ENCODE results near the gene REG1A. TPM values are rescaled to one million over a fixed set of nuclear protein-coding genes. Genes with fewer than 3 reads are reported as not detected.

REG1A gene
- total and polyA plus RNA-seq, 7 donors = 0.13 to 8.3 (median 0.95) TPM; not detected in 2

- TF ChIP-seq CTCF (IDR thresholded peaks at IDR 0.05) = no peak
- no peak for ATAC-seq
- Histone ChIP-seq H3K4me3 (no peak overlapping the region), H3K9me3 (no peaks in the 10 kb centered on the region), H3K4me1 (no peaks in the 10 kb centered on the region), H3K36me3 (ENCODE audit: insufficient read depth in 1 of 2, low read depth in 1 of 2) (no peaks in the 10 kb centered on the region), H3K27me3 (ENCODE audit: insufficient read depth in 3 of 3, low read length in 2 of 3) (no peaks in the 10 kb centered on the region), H3K27ac (no peak overlapping the region)
- WGBS, 3 donors = 53 to 68% (median 67%) methylated on average over 2 of the region's 2 CpGs
- intact Hi-C loops (cut with DNase I) = no loop called here
- no peak for DNase-seq
These were observed 17.1 kb upstream of the REG1A start for GRCh38 chr2:79103214-79103613.

GRCh38 chr2:79105259-79105658 is 15.0 kb upstream of the REG1A start:
- Histone ChIP-seq H3K27ac (no peak overlapping the region), H3K4me3 (no peak overlapping the region), H3K4me1 (no peaks in the 10 kb centered on the region), H3K9me3 (no peaks in the 10 kb centered on the region), H3K36me3 (ENCODE audit: insufficient read depth in 1 of 2, low read depth in 1 of 2) (no peaks in the 10 kb centered on the region), H3K27me3 (ENCODE audit: insufficient read depth in 3 of 3, low read length in 2 of 3) (no peaks in the 10 kb centered on the region)
- intact Hi-C loops (cut with DNase I) = no loop called here
- 79 to 85% (median 80%) methylated on average over 2 of the region's 2 CpGs for whole genome bisulfite sequencing, 3 donors
- DNase-seq = no peak
- no peak for TF ChIP-seq CTCF (IDR thresholded peaks at IDR 0.05)
- ATAC-seq = no peak

- no peak overlapping the region for H3K4me3 ChIP-seq
- DNase-seq = no peak
- no peaks in the 10 kb centered on the region for H3K9me3 ChIP-seq
- no peak overlapping the region for H3K27ac ChIP-seq
- H3K4me1 ChIP-seq = no peaks in the 10 kb centered on the region
- no peak for TF ChIP-seq CTCF (IDR thresholded peaks at IDR 0.05)
- 92 to 97% (median 96%) methylated on average over 3 of the region's 3 CpGs for WGBS, 3 donors
- intact Hi-C loops (cut with DNase I) = no loop called here
- no peaks in the 10 kb centered on the region for H3K27me3 ChIP-seq (ENCODE audit: insufficient read depth in 3 of 3, low read length in 2 of 3)
- no peak for ATAC-seq
- no peaks in the 10 kb centered on the region for H3K36me3 ChIP-seq (ENCODE audit: insufficient read depth in 1 of 2, low read depth in 1 of 2)
These were observed 8.0 kb upstream of the REG1A start for GRCh38 chr2:79112269-79112668.

- no peak overlapping the region for H3K27ac ChIP-seq
- H3K4me3 ChIP-seq = no peak overlapping the region
- no peaks in the 10 kb centered on the region for H3K4me1 ChIP-seq
- intact Hi-C loops (cut with DNase I) = no loop called here
- DNase-seq = no peak
- no peaks in the 10 kb centered on the region for H3K36me3 ChIP-seq (ENCODE audit: insufficient read depth in 1 of 2, low read depth in 1 of 2)
- no peak for TF ChIP-seq CTCF (IDR thresholded peaks at IDR 0.05)
- ATAC-seq = no peak
- no peaks in the 10 kb centered on the region for H3K27me3 ChIP-seq (ENCODE audit: insufficient read depth in 3 of 3, low read length in 2 of 3)
- no peaks in the 10 kb centered on the region for H3K9me3 ChIP-seq
- 63 to 67% (median 67%) methylated on average over 3 of the region's 3 CpGs for WGBS, 3 donors
These were observed 5.3 kb upstream of the REG1A start for GRCh38 chr2:79114797-79115494.

Measured in psoas muscle (tissue), 8 donors.